Endothelial cell of umbilical vein (primary cell): ENCODE measurements around the gene FHIT. TPM values are rescaled to one million over a fixed set of nuclear protein-coding genes. Genes with fewer than 3 reads are reported as not detected.

Source experiments
- BruUV-seq: library from RNA; stranded (reverse); fragments of 400-500 nt; replicated peaks from 2 replicates; lab custom pipeline; 2021; lab: Mats Ljungman, UMichigan
- CTCF ChIA-PET: fragments of 300-600, 350-600 bp; sonication (Branson Sonifier 250); formaldehyde crosslinking; loops from one replicate; lab custom pipeline; 2021; ENCODE audit warnings: antibody characterized with exemption, inconsistent platforms; lab: Charles Lee
- POLR2A ChIA-PET: fragments of 300-600, 350-600 bp; sonication (Branson Sonifier 250); formaldehyde crosslinking; loops from one replicate; lab custom pipeline; 2021; ENCODE audit warnings: antibody characterized with exemption, inconsistent platforms; lab: Charles Lee
- DNase-seq: peaks from one replicate; pipeline ENCODE4 v3.0.0-alpha.2; 2011; ENCODE audit warnings: low read depth, low spot score
- FAIRE-seq: peaks from 2 replicates; lab custom pipeline; 2011; peaks lifted over from hg19 to GRCh38; lab: Jason Lieb, UNC
- H2AFZ ChIP-seq: 2 replicates; pipeline ENCODE4 v1.6.0; 2012; ENCODE audit warnings: low read depth, low read length, control low read depth, inconsistent platforms
- H3K27ac ChIP-seq: 2 replicates; pipeline ENCODE4 v1.5.1; 2011; ENCODE audit warnings: low read depth, mild to moderate bottlenecking, control low read depth, low read length, moderate library complexity; ENCODE audit not compliant: insufficient read depth
- H3K27me3 ChIP-seq, 2 experiments: 2 replicates each; pipeline versions ENCODE4 v1.6.0 to v1.6.1; 2011; ENCODE audit warnings: low read length in 2 of 2, mixed read lengths in 1 of 2; ENCODE audit not compliant: control insufficient read depth in 2 of 2, insufficient read depth in 2 of 2
- H3K36me3 ChIP-seq, 2 experiments: 2 replicates in 1 of 2; 3 replicates in 1 of 2; pipeline ENCODE4 v1.5.1; 2011; ENCODE audit warnings: low read length in 2 of 2, mild to moderate bottlenecking in 1 of 2, moderate library complexity in 1 of 2; ENCODE audit not compliant: control insufficient read depth in 2 of 2, insufficient read depth in 2 of 2; ENCODE audit errors: extremely low read depth in 1 of 2
- H3K4me1 ChIP-seq: 3 replicates; pipeline ENCODE4 v1.5.1; 2011; ENCODE audit warnings: mild to moderate bottlenecking, low read length; ENCODE audit not compliant: control insufficient read depth, insufficient read depth; ENCODE audit errors: extremely low read depth
- H3K4me2 ChIP-seq: 2 replicates; pipeline ENCODE4 v1.6.1; 2011; ENCODE audit warnings: low read length, control low read depth, mixed read lengths; ENCODE audit not compliant: insufficient read depth
- H3K4me3 ChIP-seq, 3 experiments: fragments of 200-600 bp in 1 of 3; sonication (generic), shearing (Covaris generic) in 1 of 3; replicated peaks in 1 of 3; 2 replicates each; pipeline ENCODE4 v1.5.1; 2011 to 2016; ENCODE audit warnings: control low read depth in 3 of 3, low read length in 3 of 3, mild to moderate bottlenecking in 2 of 3, inconsistent platforms in 1 of 3, low read depth in 1 of 3, moderate library complexity in 1 of 3; ENCODE audit not compliant: insufficient read depth in 1 of 3
- H3K79me2 ChIP-seq: 2 replicates; pipeline ENCODE4 v1.6.0; 2012; ENCODE audit warnings: low read length, inconsistent platforms; ENCODE audit not compliant: control insufficient read depth, insufficient read depth
- H3K9ac ChIP-seq: replicated peaks from 2 replicates; pipeline ENCODE3; 2011; ENCODE audit warnings: low read length, control low read depth; ENCODE audit not compliant: insufficient read depth; ENCODE audit errors: extremely low read depth
- H3K9me1 ChIP-seq: replicated peaks from 3 replicates; pipeline ENCODE4 v1.6.0; 2011; ENCODE audit warnings: mild to moderate bottlenecking, low read length; ENCODE audit not compliant: control insufficient read depth, insufficient read depth; ENCODE audit errors: extremely low read depth
- H3K9me3 ChIP-seq: replicated peaks from 2 replicates; pipeline ENCODE4 v1.5.1; 2012; ENCODE audit warnings: low read length, inconsistent platforms; ENCODE audit not compliant: control insufficient read depth, insufficient read depth
- H4K20me1 ChIP-seq: replicated peaks from 2 replicates; pipeline ENCODE3; 2011; ENCODE audit warnings: mild to moderate bottlenecking, low read length; ENCODE audit not compliant: control insufficient read depth, insufficient read depth; ENCODE audit errors: extremely low read depth
- EZH2 ChIP-seq: IDR thresholded peaks from 2 replicates; pipeline ENCODE4 v1.6.1; 2012; ENCODE audit warnings: borderline replicate concordance, low read depth, mild to moderate bottlenecking, moderate library complexity, low read length, inconsistent platforms; ENCODE audit not compliant: severe bottlenecking
- FOS ChIP-seq: IDR thresholded peaks from 2 replicates; pipeline ENCODE4 v1.6.1; 2011; ENCODE audit warnings: mild to moderate bottlenecking, low read length, moderate library complexity, borderline replicate concordance; ENCODE audit not compliant: insufficient read depth
- GATA2 ChIP-seq: IDR thresholded peaks from 2 replicates; pipeline ENCODE4 v1.7.0; 2011; ENCODE audit warnings: low read depth, mild to moderate bottlenecking, moderate library complexity, mixed read lengths, low read length; ENCODE audit not compliant: insufficient read length, insufficient read depth
- JUN ChIP-seq: IDR thresholded peaks from 2 replicates; pipeline ENCODE4 v1.6.1; 2011; ENCODE audit warnings: borderline replicate concordance, low read depth; ENCODE audit not compliant: insufficient read length, insufficient read depth
- MYC ChIP-seq: IDR thresholded peaks from one replicate; pipeline ENCODE4 v1.6.1; 2011; ENCODE audit warnings: mild to moderate bottlenecking, low read depth, low read length
- POLR2A ChIP-seq: IDR thresholded peaks from 2 replicates; pipeline ENCODE4 v1.6.1; 2012; ENCODE audit warnings: low read depth, mild to moderate bottlenecking, control low read depth, low read length
- POLR2AphosphoS5 ChIP-seq: IDR thresholded peaks from 2 replicates; pipeline ENCODE4 v1.6.1; 2012; ENCODE audit warnings: low read depth, mild to moderate bottlenecking, control low read depth, low read length, moderate library complexity; ENCODE audit not compliant: insufficient read depth
- dilution Hi-C: fragments of 300-500 bp; cut with MboI; formaldehyde crosslinking; loops from one replicate; pipeline ENCODE4 v1.15.0; 2019; ENCODE audit warnings: low sequenced_read_pairs; ENCODE audit not compliant: extremely low pct_ligation_motif_present
- intact Hi-C: fragments of 100-400 bp; cut with micrococcal nuclease; formaldehyde crosslinking; loops from one replicate; pipeline ENCODE4 v1.10.0; 2022
- polyA plus RNA-seq, 4 experiments: library from polyadenylated mRNA; depleted of rRNA in 3 of 4; stranded (reverse) in 3 of 4; unstranded in 1 of 4; fragments of >200 nt; gene quantifications; 2 replicates each; pipeline versions ENCODE4 v1.2.1 to v1.2.3, GENCODE V29; 2011 to 2012; ENCODE audit warnings: missing spikeins in 1 of 4
- total RNA-seq: library from RNA; stranded (reverse); gene quantifications from 2 replicates; pipeline ENCODE4 v1.2.3, GENCODE V29; 2021
- TF ChIP-seq, protein P1 (sequence below), 2 donors: IDR thresholded peaks; 1 replicate in 1 of 2; 2 replicates in 1 of 2; pipeline ENCODE4 v1.5.1; 2011; ENCODE audit warnings: low read length in 2 of 2, mild to moderate bottlenecking in 2 of 2, moderate library complexity in 2 of 2, control low read depth in 1 of 2, inconsistent platforms in 1 of 2, low read depth in 1 of 2; ENCODE audit not compliant: insufficient read depth in 1 of 2; ENCODE audit errors: extremely low read depth in 1 of 2
- TF ChIP-seq, protein P2 (sequence below): IDR thresholded peaks from 2 replicates; pipeline ENCODE4 v1.6.1; 2011; ENCODE audit not compliant: insufficient read depth, insufficient read length

Gene FHIT
- total and polyA plus RNA-seq, 2 donors (not counting 3 experiments of a cell fraction or from before 2014, with no cell fraction given), result 0.47 to 2.2 TPM

DNA sequence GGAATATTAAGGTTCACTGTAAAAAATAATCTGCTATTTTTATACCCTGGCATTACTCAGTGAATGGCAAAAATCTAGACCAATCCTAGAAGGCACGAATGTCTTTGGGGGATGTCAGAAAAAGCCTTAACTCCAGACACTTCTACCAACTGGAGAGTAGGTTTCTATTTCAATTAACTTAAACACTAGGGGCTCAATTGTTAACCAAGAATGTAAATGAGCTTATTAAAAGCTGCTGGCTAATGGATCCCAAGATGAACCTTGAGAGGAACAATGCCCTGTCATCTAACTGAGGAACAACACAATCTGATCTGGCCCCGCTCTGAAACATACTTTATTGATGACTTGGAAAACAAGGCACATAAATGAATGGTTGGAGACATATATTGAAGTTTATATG, 701.4 kb downstream of the FHIT start:
- H4K20me1 ChIP-seq, result no peaks in the 10 kb centered on the region
- intact Hi-C loops (no loop called here), dilution Hi-C loops (no loop called here)
- DNase-seq (no peak), FAIRE-seq (no peak)
- no peaks in the 10 kb centered on the region for H3K9me3 ChIP-seq
- no peak overlapping the region for H3K4me3 ChIP-seq
- no peak overlapping the region for H2AFZ ChIP-seq
- no peaks in the 10 kb centered on the region for H3K79me2 ChIP-seq
- H3K4me1 ChIP-seq, result no peaks in the 10 kb centered on the region
- CTCF ChIA-PET, result no interaction called here
- TF ChIP-seq JUN (no peak), POLR2A (no peak), MYC (no peak), FOS (no peak), GATA2 (no peak), EZH2 (no peak), POLR2AphosphoS5 (no peak)
- TF ChIP-seq, protein P1, sequence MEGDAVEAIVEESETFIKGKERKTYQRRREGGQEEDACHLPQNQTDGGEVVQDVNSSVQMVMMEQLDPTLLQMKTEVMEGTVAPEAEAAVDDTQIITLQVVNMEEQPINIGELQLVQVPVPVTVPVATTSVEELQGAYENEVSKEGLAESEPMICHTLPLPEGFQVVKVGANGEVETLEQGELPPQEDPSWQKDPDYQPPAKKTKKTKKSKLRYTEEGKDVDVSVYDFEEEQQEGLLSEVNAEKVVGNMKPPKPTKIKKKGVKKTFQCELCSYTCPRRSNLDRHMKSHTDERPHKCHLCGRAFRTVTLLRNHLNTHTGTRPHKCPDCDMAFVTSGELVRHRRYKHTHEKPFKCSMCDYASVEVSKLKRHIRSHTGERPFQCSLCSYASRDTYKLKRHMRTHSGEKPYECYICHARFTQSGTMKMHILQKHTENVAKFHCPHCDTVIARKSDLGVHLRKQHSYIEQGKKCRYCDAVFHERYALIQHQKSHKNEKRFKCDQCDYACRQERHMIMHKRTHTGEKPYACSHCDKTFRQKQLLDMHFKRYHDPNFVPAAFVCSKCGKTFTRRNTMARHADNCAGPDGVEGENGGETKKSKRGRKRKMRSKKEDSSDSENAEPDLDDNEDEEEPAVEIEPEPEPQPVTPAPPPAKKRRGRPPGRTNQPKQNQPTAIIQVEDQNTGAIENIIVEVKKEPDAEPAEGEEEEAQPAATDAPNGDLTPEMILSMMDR (IDR thresholded peaks at IDR 0.05; ENCODE audit: extremely low read depth in 1 of 2, insufficient read depth in 1 of 2, low read depth in 1 of 2, low read length in 2 of 2), result no peak
- TF ChIP-seq, protein P2, sequence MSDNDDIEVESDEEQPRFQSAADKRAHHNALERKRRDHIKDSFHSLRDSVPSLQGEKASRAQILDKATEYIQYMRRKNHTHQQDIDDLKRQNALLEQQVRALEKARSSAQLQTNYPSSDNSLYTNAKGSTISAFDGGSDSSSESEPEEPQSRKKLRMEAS, result no peak
- no peaks in the 10 kb centered on the region for H3K36me3 ChIP-seq
- no peaks in the 10 kb centered on the region for H3K9me1 ChIP-seq
- H3K4me2 ChIP-seq, result no peak overlapping the region
- no peaks in the 10 kb centered on the region for H3K27me3 ChIP-seq
- H3K27ac ChIP-seq, result no peak overlapping the region
- no peak overlapping the region for H3K9ac ChIP-seq
- BruUV-seq, result no TSS peak
- POLR2A ChIA-PET, result no interaction called here
